Mesenchymal stem cell (in vitro differentiated cells and primary cell): ENCODE data around the gene TPR.

Source experiments
- DNase-seq: peaks from one replicate; pipeline ENCODE4 v3.0.0-alpha.2; 2013
- H2AFZ ChIP-seq: one replicate; pipeline ENCODE4 v1.6.1; 2013; ENCODE audit warnings: low read depth, mild to moderate bottlenecking, control low read depth, inconsistent platforms, low read length, moderate library complexity
- H2AK5ac ChIP-seq: 2 replicates; pipeline ENCODE4 v1.6.1; 2013; ENCODE audit warnings: low read length, moderate library complexity, mild to moderate bottlenecking, inconsistent platforms; ENCODE audit not compliant: severe bottlenecking
- H2BK120ac ChIP-seq: one replicate; pipeline ENCODE4 v1.6.1; 2013; ENCODE audit warnings: low read depth, mild to moderate bottlenecking, inconsistent platforms, low read length, moderate library complexity
- H2BK12ac ChIP-seq, 2 experiments: one replicate each; pipeline ENCODE4 v1.6.1; 2013; ENCODE audit warnings: inconsistent platforms in 2 of 2, low read length in 2 of 2, mild to moderate bottlenecking in 2 of 2, moderate library complexity in 2 of 2, control low read depth in 1 of 2
- H2BK15ac ChIP-seq: one replicate; pipeline ENCODE4 v1.6.1; 2013; ENCODE audit warnings: mild to moderate bottlenecking, low read depth, inconsistent platforms; ENCODE audit not compliant: poor library complexity, severe bottlenecking
- H2BK5ac ChIP-seq: 2 replicates; pipeline ENCODE4 v1.6.1; 2013; ENCODE audit warnings: low read depth, mild to moderate bottlenecking, low read length, control low read depth, inconsistent platforms; ENCODE audit not compliant: poor library complexity, severe bottlenecking
- H3K14ac ChIP-seq, 2 experiments: one replicate each; pipeline ENCODE4 v1.6.1; 2013; ENCODE audit warnings: inconsistent platforms in 2 of 2, low read length in 2 of 2, control low read depth in 1 of 2, mild to moderate bottlenecking in 1 of 2, moderate library complexity in 1 of 2
- H3K18ac ChIP-seq, 2 experiments: one replicate each; pipeline ENCODE4 v1.6.1; 2013; ENCODE audit warnings: inconsistent platforms in 2 of 2, low read length in 2 of 2, control low read depth in 1 of 2, low read depth in 1 of 2, mild to moderate bottlenecking in 1 of 2
- H3K23ac ChIP-seq, 2 experiments: one replicate each; pipeline ENCODE4 v1.6.1; 2013; ENCODE audit warnings: inconsistent platforms in 2 of 2, low read length in 2 of 2, mild to moderate bottlenecking in 2 of 2, moderate library complexity in 2 of 2, control low read depth in 1 of 2
- H3K27ac ChIP-seq: 2 replicates; pipeline ENCODE4 v1.5.1; 2013; ENCODE audit warnings: mild to moderate bottlenecking, moderate library complexity, low read length, control low read depth, inconsistent platforms; ENCODE audit not compliant: poor library complexity, severe bottlenecking
- H3K27me3 ChIP-seq, 2 experiments: 2 replicates each; pipeline versions ENCODE4 v1.6.1 to v1.7.0; 2013; ENCODE audit warnings: low read length in 2 of 2, mild to moderate bottlenecking in 2 of 2, moderate library complexity in 2 of 2, control low read depth in 1 of 2, inconsistent platforms in 1 of 2; ENCODE audit not compliant: control insufficient read depth in 1 of 2, insufficient read depth in 1 of 2
- H3K36me3 ChIP-seq, 2 experiments: 2 replicates each; pipeline versions ENCODE4 v1.6.1 to v1.7.0; 2013; ENCODE audit warnings: low read length in 2 of 2, control low read depth in 1 of 2, inconsistent platforms in 1 of 2, low read depth in 1 of 2, mild to moderate bottlenecking in 1 of 2; ENCODE audit not compliant: insufficient read depth in 2 of 2, control insufficient read depth in 1 of 2
- H3K4ac ChIP-seq, 2 experiments: one replicate each; pipeline ENCODE4 v1.6.1; 2013; ENCODE audit warnings: inconsistent platforms in 2 of 2, low read length in 2 of 2, mild to moderate bottlenecking in 2 of 2, moderate library complexity in 2 of 2, control low read depth in 1 of 2, low read depth in 1 of 2
- H3K4me1 ChIP-seq: 2 replicates; pipeline ENCODE4 v1.6.1; 2013; ENCODE audit warnings: low read depth, low read length, control low read depth; ENCODE audit not compliant: control insufficient read depth, insufficient read depth
- H3K4me2 ChIP-seq: 2 replicates; pipeline ENCODE4 v1.6.1; 2013; ENCODE audit warnings: low read length, mild to moderate bottlenecking, inconsistent platforms; ENCODE audit not compliant: poor library complexity, severe bottlenecking
- H3K4me3 ChIP-seq, 2 experiments: 2 replicates each; pipeline versions ENCODE4 v1.5.1 to v1.7.0; 2013; ENCODE audit warnings: low read length in 2 of 2, mild to moderate bottlenecking in 2 of 2, control low read depth in 1 of 2, low read depth in 1 of 2; ENCODE audit not compliant: insufficient read depth in 1 of 2
- H3K79me1 ChIP-seq: replicated peaks from 2 replicates; pipeline ENCODE4 v1.6.1; 2013; ENCODE audit warnings: mild to moderate bottlenecking, control low read depth, low read length, inconsistent platforms; ENCODE audit not compliant: poor library complexity, severe bottlenecking
- H3K9ac ChIP-seq: 2 replicates; pipeline ENCODE4 v1.7.0; 2013; ENCODE audit warnings: mild to moderate bottlenecking, low read length, moderate library complexity
- H3K9me3 ChIP-seq: 2 replicates; pipeline ENCODE4 v1.7.0; 2013; ENCODE audit warnings: mild to moderate bottlenecking, low read length; ENCODE audit not compliant: control insufficient read depth
- H4K8ac ChIP-seq: one replicate; pipeline ENCODE4 v1.6.1; 2013; ENCODE audit warnings: inconsistent platforms, mild to moderate bottlenecking, low read length, moderate library complexity
- H4K91ac ChIP-seq: one replicate; pipeline ENCODE4 v1.6.1; 2013; ENCODE audit warnings: mild to moderate bottlenecking, low read length, inconsistent platforms
- WGBS: methylation state at CpG from one replicate; pipeline ENCODE4 v1.1.7; 2013; ENCODE audit warnings: mixed read lengths; 5-methylcytosine and 5-hydroxymethylcytosine counted together

The TPR gene

GRCh38 chr1:186292875-186293274, 82.2 kb downstream of the TPR start:
- no peak overlapping the region for H2BK15ac ChIP-seq
- no peak overlapping the region for H2AFZ ChIP-seq
- no peaks in the 10 kb centered on the region for H3K36me3 ChIP-seq
- no peak overlapping the region for H3K27ac ChIP-seq
- no peaks in the 10 kb centered on the region for H3K27me3 ChIP-seq
- H4K8ac ChIP-seq: no peak overlapping the region
- no peak overlapping the region for H3K23ac ChIP-seq
- no peak for DNase-seq
- H3K4ac ChIP-seq: no peak overlapping the region
- no peak overlapping the region for H3K4me2 ChIP-seq
- H2AK5ac ChIP-seq: no peak overlapping the region
- no peaks in the 10 kb centered on the region for H3K9me3 ChIP-seq
- 79% methylated on average over 1 of the region's 1 CpG for WGBS
- H3K79me1 ChIP-seq: no peaks in the 10 kb centered on the region
- H3K4me3 ChIP-seq: no peak overlapping the region
- H4K91ac ChIP-seq: no peak overlapping the region
- H3K18ac ChIP-seq: no peak overlapping the region
- H3K9ac ChIP-seq: no peak overlapping the region
- no peaks in the 10 kb centered on the region for H3K4me1 ChIP-seq
- H2BK120ac ChIP-seq: no peak overlapping the region
- H3K14ac ChIP-seq: no peak overlapping the region
- no peak overlapping the region for H2BK5ac ChIP-seq
- H2BK12ac ChIP-seq: no peak overlapping the region

DNA sequence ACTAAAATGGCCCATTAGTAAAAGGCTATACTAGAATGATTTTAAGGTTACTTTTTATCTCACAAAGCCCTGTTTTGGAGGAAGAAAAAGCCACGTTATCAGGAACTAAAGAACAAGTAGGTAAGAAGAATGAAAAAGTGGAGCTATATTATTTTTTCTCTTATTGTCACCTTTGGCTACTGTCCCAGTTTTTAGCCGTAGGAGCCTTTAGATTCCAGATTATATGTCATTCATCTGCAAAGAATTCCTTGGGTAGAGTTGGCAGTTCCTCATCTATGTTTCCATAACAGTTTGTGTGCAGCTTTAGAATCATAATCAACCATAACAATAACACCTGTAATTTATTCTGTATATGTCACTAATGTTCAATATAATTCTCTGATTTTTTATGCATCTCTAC, 83.8 kb downstream of the TPR start:
- H2BK12ac ChIP-seq: no peak overlapping the region
- no peak for DNase-seq
- H3K14ac ChIP-seq: no peak overlapping the region
- no peak overlapping the region for H3K4me2 ChIP-seq
- no peak overlapping the region for H3K18ac ChIP-seq
- H3K27ac ChIP-seq: no peak overlapping the region
- H3K4ac ChIP-seq: no peak overlapping the region
- H3K79me1 ChIP-seq: no peaks in the 10 kb centered on the region
- no peak overlapping the region for H2AFZ ChIP-seq
- no peak overlapping the region for H2BK5ac ChIP-seq
- no peak overlapping the region for H2BK15ac ChIP-seq
- H3K36me3 ChIP-seq: no peaks in the 10 kb centered on the region
- no peaks in the 10 kb centered on the region for H3K4me1 ChIP-seq
- H3K23ac ChIP-seq: no peak overlapping the region
- H4K8ac ChIP-seq: no peak overlapping the region
- no peak overlapping the region for H2AK5ac ChIP-seq
- no peak overlapping the region for H2BK120ac ChIP-seq
- WGBS: no CpG with 5 or more reads among the region's 2 CpGs
- H3K4me3 ChIP-seq: no peak overlapping the region
- no peaks in the 10 kb centered on the region for H3K9me3 ChIP-seq
- no peaks in the 10 kb centered on the region for H3K27me3 ChIP-seq
- H3K9ac ChIP-seq: no peak overlapping the region
- H4K91ac ChIP-seq: no peak overlapping the region

GRCh38 chr1:186289943-186290545, 85.0 kb downstream of the TPR start:
- H2BK12ac ChIP-seq: no peak overlapping the region
- H3K4me3 ChIP-seq: no peak overlapping the region
- H3K27me3 ChIP-seq: no peaks in the 10 kb centered on the region
- H3K36me3 ChIP-seq: no peaks in the 10 kb centered on the region
- H2AFZ ChIP-seq: no peak overlapping the region
- H2AK5ac ChIP-seq: no peak overlapping the region
- H4K91ac ChIP-seq: no peak overlapping the region
- no peak for DNase-seq
- no peak overlapping the region for H2BK120ac ChIP-seq
- no peak overlapping the region for H3K4ac ChIP-seq
- no peak overlapping the region for H3K9ac ChIP-seq
- no peak overlapping the region for H3K4me2 ChIP-seq
- no peak overlapping the region for H4K8ac ChIP-seq
- H3K4me1 ChIP-seq: no peaks in the 10 kb centered on the region
- H3K23ac ChIP-seq: no peak overlapping the region
- no peaks in the 10 kb centered on the region for H3K79me1 ChIP-seq
- no peak overlapping the region for H3K18ac ChIP-seq
- no peak overlapping the region for H2BK15ac ChIP-seq
- H3K9me3 ChIP-seq: no peaks in the 10 kb centered on the region
- H3K14ac ChIP-seq: no peak overlapping the region
- 98% methylated on average over 3 of the region's 4 CpGs for WGBS
- H2BK5ac ChIP-seq: no peak overlapping the region
- H3K27ac ChIP-seq: no peak overlapping the region

- H3K4me2 ChIP-seq: no peak overlapping the region
- H3K4me3 ChIP-seq: no peak overlapping the region
- H2AK5ac ChIP-seq: no peak overlapping the region
- no peak overlapping the region for H4K8ac ChIP-seq
- no peaks in the 10 kb centered on the region for H3K9me3 ChIP-seq
- no peak for DNase-seq
- H3K9ac ChIP-seq: peak overlapping the region; percentile 44
- H3K27me3 ChIP-seq: no peaks in the 10 kb centered on the region
- WGBS: 87% methylated on average over 4 of the region's 7 CpGs
- no peak overlapping the region for H3K18ac ChIP-seq
- no peak overlapping the region for H4K91ac ChIP-seq
- H3K14ac ChIP-seq: no peak overlapping the region
- H2BK5ac ChIP-seq: no peak overlapping the region
- H2BK12ac ChIP-seq: no peak overlapping the region
- H3K36me3 ChIP-seq: no peaks in the 10 kb centered on the region
- no peak overlapping the region for H2AFZ ChIP-seq
- H2BK120ac ChIP-seq: no peak overlapping the region
- H2BK15ac ChIP-seq: no peak overlapping the region
- H3K79me1 ChIP-seq: no peaks in the 10 kb centered on the region
- no peak overlapping the region for H3K27ac ChIP-seq
- H3K4ac ChIP-seq: no peak overlapping the region
- H3K23ac ChIP-seq: no peak overlapping the region
- no peaks in the 10 kb centered on the region for H3K4me1 ChIP-seq
These were observed 88.3 kb downstream of the TPR start for GRCh38 chr1:186286615-186287315.
